ENCODE data around the gene GRM8.

GRM8 gene
- 0 reads per million in 2 donors for total RNA-seq

DNA sequence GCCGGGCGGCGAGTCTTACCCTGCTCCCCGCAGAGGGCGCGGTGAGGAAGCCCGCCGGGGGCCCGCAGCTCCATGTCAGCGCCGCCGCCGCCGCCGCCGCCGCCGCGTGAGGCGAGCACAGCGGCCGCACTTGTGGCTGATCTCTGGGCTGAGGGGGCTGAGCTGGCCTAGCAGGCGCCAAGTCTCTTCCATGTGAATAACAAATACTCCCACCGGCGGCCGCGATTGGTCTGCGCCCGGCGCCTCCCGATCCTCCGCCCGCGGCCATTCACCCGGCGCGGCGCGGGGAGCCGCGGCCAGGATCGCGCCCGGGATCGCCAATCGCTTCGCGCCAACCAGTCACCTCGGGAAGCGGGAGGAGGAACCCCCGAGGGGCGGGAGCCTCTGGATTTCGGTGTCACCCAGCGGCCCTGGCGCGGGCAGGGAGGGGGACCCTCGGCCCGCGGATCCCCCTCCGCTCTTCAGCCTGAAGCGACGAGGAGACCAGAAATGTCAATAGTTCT lies at the start of gene GRM8:
GRM8 (minus strand) TSS at position 164 of the 503 bp plus-strand sequence.
- DNase-seq = no peak

DNA sequence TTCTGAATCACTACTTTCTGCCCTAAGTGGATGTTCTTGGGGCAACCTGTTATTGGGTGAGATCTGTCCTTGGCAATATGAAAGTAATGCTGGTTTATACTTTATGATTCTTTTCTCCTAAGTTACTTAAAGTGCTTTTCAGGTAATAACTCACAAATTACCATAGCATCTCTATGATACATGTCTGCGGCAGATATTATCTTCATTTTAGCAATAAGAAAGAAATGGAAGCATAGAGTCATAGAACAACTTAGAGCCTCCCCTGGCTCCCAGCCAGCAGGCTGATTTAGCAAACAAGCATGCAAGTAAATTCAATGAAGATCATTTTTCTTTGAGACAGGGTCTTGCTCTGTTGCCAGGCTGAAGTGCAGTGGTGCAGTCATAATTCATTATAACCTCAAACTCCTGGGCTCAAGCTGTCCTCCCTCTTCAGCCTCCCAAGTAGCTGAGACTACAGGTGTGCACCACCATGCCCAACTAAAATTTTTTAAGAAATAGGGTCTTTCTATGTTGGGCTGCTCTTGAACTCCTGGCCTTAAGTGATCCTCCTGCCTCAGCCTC lies 38.1 kb upstream of the GRM8 start:
- DNase-seq = no peak

DNA sequence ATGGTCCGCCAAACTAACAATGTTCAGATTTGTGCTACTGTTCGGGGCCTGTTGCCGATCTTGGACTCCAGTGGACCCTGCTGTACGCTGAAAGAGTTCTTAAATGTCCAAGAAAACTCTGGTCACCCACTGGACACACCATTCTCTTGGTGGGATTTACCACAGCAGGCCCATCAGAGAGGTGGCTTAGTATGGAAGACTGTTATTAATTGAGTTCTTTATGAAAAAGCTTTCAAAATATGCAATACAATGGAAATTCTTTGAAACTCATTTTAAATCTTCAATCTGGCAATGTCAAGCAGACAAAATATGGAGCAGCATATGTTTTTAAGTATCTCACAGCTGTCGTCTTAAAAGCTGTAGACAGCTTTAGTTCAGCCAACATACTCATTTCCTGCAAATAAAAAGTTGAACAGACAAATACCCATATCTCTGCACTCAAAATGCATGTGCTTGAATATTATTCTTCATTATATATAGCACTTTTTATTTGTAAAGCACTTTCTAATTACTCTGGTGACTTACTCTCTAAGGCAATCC lies 37.4 kb upstream of the GRM8 start:
- no peak for DNase-seq

DNA sequence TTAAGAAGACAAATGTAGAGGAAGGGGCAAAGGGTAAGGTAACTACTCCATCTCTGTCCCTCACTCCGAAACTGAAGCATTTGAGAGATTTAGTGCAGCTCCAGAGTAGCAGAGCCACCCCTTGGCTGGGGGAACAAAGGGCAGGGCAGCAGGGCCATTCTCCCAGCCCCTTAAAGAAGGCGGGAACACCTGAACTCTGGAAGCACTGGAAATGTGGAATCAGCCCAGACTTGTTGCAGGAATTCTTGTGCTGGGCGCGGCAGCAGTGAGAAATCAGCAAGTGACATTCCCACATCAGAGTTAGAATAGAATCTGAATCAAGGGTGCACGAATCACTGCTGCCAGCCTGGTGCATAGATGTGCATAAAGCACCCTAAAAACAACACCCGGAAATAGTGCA lies 34.4 kb upstream of the GRM8 start:
- no peak for DNase-seq

DNA sequence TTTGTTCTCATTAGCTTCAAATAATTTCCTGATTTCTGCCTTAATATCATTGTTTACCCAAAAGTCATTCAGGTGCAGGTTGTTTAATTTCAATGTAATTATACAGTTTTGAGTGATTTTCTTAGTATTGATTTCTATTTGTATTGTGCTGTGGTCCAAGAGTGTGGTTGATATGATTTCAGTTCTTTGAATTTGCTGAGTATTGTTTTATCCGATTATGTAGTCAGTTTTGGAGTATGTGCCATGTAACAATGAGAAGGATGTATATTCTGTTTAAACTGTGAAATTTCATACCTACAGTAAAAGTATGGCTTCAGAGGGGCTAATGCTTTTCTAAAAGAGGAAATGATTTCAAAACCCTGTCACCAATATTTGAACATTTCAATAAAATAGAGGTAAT lies 17.4 kb upstream of the GRM8 start:
- no peak for DNase-seq

DNA sequence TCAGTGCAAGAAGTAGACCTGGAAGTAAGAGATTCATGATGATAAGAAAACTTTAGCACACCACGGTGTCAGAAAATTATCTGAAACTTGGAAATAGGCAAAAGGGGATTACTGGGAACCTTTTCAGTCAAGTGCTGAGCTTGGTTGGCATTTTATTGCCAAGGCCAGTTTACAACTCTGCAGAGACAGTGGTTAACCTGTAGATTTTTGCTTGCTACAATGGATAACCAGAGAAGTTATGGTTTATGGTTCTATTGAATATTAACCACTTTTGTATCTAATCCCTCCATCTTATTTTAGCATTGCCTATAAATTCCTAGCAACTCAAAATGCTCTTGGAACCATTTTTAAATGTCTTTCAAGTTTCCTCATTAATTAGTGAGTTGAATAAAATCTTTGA lies 13.3 kb upstream of the GRM8 start:
- no peak for DNase-seq

DNA sequence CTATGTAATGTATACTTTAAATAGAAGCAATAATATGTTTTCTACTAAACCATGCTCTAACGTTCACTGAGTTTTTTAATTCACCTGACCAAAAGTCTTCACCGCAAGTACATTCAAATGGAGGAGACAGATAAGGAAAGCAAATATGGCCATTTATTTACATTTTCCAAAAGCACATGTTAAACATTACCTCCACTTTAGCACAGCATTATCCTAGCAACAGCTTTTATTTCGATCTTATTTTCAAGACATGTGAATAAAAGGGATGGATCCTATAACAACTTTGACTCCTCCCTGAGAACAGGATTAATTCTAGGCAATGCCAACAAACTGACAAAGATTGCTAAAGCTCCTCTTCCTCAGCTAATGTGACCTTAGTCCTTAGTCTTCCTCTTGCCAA lies 11.5 kb upstream of the GRM8 start:
- DNase-seq = no peak

DNA sequence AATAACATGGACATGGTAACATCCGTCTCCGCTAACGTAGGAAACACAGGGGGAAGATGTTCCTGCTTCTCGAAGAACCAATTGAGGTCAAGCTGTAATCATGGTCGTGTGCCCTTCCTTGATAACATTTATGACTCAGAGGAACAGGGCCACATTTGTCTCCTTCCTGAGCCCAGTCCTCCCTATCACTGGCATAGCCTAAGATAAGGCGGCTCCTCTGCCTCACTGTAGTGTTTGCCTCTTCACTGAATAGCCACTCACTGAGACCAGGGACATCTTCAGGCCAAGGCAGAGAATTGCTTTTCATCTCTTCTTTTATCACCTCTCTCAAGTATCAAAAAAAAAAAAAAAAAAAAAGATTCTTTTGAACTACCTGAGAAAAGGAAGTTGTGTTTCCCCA lies 5.4 kb upstream of the GRM8 start:
- no peak for DNase-seq

DNA sequence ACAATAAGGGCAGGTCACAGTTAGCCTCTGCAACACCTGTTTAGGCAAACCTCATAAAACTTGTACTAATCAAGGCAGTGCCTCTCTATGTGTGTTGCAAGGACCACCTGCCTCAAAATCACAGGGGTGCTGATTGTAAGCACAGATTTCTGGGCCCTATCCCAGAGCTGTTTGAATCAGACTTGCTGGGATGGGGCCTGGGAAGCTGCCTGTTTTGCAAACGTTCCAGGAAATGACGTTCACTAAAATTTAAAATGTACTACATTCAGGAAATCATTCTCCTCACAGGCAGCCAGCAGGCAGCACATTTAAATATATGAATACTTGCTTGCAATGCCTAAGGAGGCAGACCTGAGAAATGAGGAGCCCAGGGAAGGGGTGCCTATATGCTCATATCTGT lies 4.3 kb upstream of the GRM8 start:
- DNase-seq = no peak

DNA sequence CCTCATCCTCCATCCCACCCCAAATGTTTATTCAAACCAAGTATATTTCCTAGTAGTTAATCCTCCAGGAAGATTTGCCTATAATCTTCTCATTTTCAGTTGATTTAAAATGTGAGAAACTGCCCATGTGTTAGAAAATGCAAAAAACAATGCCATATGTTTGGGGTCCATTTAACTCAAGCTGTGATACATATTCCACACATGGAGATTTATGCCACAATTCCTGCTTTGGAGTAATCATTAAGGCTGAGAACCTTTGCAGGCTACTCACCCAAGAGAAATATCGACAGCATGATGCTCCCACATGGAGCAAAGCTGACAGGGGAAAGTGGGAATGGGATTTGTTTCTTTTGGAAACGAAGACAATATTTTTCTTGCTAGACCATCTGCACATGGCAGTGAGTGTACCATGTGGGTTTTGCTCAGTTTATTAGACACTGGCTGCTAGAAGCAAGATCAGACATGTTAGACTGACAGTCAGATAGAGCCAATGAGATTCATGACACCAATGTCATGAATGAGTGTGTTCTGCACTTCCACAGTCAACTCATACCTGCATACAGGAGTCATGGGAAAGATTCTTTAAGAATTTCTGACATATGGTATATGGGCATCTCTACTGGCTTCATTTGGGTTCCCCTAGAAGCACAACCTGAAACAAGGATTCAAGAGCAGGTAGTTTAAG lies 3.4 kb upstream of the GRM8 start:
- DNase-seq = no peak

DNA sequence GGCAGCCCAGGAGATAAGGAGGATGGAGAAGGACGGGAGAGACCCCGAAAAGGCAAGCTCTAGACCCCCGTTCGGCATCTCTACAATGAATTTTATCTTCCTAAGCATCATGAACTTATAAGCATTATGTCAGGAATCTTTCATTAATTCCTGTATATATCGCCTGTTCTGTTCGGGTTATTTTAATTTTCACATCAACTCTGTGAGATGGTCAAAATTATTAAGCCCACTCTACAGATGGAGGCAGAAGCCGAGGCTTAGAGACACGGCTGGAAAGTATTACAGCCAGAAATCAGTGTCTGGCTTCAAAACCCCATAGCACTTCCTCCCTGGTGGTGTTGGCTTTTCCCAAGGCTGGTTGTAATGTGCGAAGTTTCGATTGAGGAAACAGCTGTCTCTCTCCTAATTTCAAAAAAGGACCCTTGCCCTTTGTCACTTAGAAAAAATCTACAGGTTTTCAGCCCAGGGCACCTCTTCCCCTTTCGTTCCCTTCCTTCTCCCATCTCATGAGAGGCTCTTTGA lies 1.5 kb upstream of the GRM8 start:
- DNase-seq = no peak

DNA sequence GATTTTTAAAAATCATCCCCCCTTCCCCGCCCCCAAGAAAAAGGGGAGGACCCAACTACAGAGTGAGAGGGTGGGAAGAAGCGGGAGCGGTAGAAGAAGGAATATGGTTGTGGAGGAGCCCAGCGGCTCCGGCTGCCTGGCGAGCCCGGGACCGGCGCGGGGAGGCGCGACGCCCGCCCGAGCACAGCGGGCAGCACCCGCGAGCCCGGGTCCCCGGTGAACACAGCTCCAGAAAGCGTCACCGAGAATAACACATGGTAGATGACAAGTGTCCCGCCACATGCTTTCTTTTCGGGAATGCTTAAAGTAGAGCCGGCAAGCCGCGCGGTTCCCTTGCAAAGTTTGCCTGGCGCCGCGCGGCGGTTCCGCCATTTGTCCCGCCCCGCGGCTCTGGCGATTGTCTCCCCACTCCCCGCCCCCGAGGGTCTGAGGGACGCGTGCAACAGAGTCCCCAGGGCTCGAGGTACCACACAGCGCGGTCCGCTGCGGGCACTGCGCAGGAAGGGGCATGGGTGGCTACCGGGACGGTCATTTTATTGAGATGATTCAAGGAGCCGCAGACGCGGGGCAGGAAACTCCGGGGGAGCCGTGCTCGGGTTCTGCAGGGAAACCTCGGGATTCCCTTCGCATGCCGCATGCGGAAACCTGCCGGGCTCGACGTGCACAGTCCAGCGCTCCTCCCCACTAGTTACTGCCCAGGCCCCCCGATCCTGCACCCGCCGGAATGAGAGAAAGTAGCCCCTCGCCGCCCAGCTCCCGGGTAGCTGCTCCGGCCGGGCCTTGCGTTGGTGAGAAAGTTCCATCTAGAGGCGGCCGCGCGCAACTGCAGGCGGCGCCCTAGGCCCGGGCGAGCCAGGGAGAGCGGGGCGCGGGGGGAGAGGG lies 781 bp upstream of the GRM8 start:
- DNase-seq = peak; percentile 36

DNA sequence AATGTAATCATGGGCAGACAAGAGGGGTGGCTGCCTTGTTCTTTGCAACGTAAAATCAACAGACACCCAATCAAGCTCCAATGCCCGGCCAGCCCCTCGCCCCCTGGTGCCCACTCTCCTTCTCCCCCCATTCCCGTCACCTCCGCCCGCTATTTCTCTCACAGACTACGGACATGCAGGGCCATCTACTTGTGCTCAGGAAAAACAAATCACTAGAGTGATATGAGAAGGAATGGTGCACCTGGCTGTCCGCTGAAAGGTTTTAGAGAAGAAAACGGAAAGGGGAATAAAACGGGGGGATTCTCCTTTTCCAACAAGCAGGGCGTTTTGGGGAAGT lies 396 bp downstream of the GRM8 start:
- DNase-seq = no peak

DNA sequence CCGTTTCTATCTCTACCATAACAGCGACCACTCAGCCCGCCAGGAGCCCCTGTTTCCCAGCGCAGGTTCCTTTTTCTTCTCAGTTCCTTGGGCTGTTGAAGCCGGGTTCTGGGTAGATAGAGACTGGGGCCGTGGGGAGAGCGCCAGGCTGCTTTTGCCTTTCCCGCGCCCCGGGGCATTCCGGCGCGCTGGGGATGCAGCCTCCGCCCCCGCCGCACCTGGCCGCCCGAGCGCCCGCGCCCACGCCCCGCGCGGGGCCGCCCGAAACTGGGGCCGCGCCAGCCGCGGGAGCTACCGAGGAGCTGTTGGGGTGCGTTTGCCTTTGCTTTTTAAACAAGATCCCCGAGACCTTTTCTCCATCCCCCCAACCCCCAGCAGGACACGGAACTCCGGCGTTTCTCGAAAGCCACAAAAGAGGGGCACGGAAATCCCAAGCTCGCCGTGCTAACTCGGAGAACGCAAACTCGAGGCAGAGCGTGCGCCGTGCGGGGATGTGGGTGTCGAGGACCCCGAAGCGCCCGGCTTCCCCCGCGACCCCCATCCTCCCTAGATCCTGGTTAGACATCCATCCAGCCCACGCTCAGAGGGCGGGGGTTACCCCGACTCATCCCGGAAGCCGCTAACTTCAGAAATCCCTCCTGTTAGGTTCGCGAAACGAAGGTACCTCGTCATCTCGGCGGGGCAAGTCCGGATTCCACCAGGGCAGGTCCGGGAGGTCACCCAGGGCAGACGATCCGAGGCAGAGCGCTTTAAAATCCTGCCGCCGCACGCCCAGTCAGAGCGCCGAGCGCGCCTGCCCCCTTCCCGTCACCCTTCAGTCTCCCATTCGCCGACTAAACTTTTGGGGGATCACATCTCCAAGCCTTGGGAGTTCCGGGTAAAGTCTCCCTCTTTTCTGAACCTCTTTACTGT lies 1.0 kb downstream of the GRM8 start:
- DNase-seq = no peak

DNA sequence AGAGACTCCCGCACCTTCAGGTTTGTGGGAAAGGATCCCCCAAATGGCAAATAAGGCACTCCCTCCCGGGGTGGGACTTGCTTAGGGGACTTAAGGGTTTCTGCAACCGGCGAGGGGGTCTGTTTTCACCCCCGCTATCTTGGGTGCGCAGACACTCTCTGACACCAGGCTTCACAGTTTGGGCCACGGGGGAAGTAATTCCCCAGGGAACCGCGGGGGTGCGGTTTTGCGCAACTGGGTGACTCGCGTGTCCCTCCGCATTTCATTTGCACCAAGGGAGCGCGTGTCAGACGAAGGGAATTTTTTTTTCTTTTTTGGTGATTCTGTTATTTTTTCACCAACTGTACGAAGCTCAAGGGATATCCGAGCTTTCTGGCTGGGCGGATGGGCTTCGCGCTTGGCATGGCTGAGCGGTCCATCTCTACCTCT lies 1.7 kb downstream of the GRM8 start:
- no peak for DNase-seq

DNA sequence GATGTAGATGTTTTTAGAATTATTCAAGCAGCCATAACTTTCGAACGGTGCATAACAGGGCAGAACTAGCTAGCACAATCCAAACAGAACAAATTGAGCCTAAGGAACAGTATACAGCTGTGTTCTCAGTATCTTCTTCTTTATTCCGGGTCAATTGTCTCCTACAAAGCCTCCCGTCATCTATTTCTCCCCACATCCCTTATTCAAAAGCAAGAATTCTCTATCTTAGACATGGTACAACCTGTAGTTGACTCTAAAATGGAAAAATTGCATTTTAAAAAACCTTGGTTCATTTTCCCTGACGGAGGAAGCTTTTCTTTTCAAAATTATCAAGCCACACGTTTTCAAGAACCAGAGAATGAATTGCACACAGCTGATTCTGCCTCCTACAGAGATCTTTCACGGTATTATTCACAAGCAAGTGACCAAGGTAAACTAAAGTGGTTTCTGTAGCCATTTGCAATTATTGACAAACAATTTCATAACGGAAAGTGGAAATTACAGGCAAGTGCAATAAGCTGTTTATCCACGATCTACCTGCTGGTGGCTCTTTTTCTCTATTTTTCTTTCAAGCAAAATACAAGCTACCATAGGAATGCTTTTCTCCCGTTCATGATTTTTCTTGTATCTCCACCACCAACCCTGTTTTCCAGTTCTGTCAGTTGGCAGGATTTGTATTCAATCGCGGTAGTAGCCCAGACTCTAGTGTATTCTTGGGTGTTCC lies 2.3 kb downstream of the GRM8 start:
- no peak for DNase-seq

DNA sequence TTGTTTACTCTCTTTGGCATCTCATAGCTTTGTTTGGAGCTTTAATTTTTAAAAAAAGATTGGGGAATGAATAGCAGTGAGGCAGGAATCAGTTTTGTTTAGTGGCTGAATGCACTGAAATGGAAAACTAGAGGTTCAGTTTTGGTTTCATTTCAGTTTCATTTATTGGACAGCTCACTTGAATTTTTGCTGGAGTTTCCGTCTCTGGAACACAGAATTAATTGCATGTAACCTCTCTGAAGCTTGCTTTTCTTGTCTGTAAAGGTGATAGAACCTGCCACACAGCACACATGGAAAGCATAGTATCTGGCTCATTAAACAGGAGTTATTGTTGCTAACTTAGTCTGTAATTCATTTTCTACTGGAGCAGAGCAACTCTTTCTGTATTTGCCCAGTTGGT lies 7.1 kb downstream of the GRM8 start:
- no peak for DNase-seq

DNA sequence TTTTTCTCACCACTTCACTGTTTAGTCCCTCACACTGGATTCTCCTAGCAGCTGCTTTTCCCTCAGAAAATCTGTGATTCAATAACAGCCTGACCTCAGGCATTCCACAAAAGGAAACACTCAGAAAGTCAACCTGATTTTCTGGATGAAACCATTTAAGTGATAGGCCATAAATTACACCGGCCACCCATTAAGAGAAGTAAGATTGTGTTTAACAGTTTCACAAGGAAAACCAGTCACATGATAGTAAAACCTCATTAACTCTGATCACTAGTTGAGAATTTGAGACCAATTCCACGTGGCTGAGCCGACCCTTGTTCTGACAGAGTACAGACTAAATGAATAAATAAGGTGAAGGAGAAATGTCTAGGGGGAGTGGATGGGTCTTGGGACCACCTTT lies 7.7 kb downstream of the GRM8 start:
- no peak for DNase-seq

DNA sequence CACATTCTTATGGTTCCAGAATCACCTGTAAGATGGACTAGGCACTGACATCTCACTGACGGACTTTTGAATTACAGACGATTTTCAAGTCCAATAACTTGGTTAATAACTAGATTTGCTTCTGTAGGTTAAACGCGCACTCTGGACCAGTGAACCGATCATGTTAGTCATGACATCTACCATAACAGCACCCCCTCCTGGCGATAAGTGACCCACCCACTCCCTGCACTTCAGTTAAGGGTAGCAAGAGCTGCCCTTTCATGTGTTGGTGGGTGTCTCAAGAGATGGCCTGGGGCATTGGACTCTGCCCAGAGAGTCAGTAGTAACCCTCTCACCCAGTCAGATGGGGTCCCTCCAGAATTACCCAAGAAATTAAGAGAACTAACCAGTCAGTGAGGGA lies 12.9 kb downstream of the GRM8 start:
- DNase-seq = no peak

DNA sequence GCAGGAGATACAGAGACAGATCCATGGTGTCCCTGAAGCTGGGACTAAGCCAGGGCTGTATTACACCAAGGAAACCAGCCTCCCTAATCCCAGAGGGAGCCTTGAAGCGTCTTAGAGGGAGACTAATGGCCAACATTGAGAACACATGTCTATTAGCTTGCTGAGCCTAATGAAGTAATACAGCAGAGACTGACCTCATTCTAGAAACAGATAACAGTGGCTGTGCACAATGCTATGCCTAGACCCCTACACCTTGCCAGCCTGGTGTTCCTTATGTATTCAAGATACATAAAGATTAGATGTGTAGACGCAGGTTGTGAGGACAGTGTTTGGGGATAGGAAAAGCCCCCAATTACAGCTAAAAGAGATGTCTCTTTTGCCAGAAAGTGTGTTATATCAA lies 19.1 kb downstream of the GRM8 start:
- DNase-seq = no peak

DNA sequence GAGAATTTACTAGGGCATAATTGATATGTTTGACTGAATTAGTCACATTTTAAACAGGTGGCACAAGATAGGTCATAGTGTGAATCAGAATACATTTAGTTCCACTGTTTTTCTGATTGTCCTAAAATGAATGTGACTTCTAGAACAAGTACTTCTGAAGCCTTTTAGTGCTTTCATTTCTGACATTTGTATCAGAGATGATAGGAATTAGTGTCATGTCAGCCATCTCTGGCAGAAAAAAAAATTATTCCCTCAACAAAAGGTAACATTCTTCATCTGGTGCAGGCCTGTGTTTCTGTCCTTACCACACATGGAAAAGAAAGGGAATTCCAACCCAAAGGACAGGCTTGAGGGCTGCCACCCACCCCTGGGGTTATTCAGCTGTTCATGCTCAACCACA lies 21.3 kb downstream of the GRM8 start:
- DNase-seq = no peak

Measured in T-helper 9 cell (primary cell).